ENCODE data around the gene LYRM9. TPM values are rescaled to one million over a fixed set of nuclear protein-coding genes. Genes with fewer than 3 reads are reported as not detected.

The LYRM9 gene
- total and polyA plus RNA-seq, 2 donors (not counting 1 experiment from before 2014, with no cell fraction given), result 9.7 to 13.7 TPM

DNA sequence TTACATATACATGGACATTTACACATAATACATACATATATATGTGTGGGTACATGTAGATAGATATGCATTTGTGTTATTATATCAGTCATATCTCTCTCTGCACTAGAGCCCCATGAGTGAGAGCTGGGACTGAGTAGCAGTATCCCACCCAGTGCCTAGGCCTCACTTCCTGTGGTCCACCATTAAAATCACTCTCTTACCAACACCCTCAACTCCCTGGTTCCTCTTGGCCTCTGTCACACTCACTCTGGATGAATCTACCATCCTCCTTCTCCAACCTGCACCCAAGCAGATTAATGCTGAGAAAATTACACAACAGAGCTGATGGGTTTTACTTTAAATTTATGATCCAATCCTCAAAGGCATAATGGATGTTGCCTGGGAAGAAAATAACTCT, 4.9 kb upstream of the LYRM9 start:
- Histone ChIP-seq H3K9ac (ENCODE audit: insufficient read depth, low read length) (no peak overlapping the region), H3K27ac (ENCODE audit: insufficient read depth, low read length) (no peak overlapping the region), H3K27me3 (ENCODE audit: control insufficient read depth, insufficient read depth, low read length) (peaks cover 9% of the 10 kb centered on the region), H3K4me2 (ENCODE audit: extremely low read depth, insufficient read depth, low read length) (no peak overlapping the region), H3K4me3 (replicated peaks in 1 of 4; ENCODE audit: control extremely low read depth in 1 of 4, insufficient read depth in 1 of 4, low read depth in 3 of 4, low read length in 4 of 4) (no peak overlapping the region), H4K20me1 (ENCODE audit: control insufficient read depth, extremely low read depth, insufficient read depth, low read length) (no peaks in the 10 kb centered on the region), H2AFZ (ENCODE audit: low read length) (no peak overlapping the region), H3K36me3 (ENCODE audit: control insufficient read depth, insufficient read depth, low read length) (no peaks in the 10 kb centered on the region), H3K9me3 (ENCODE audit: control insufficient read depth, insufficient read depth, low read depth, low read length) (no peaks in the 10 kb centered on the region), H3K79me2 (ENCODE audit: control insufficient read depth, insufficient read depth, low read length) (no peaks in the 10 kb centered on the region), H3K4me1 (ENCODE audit: control insufficient read depth, extremely low read depth, insufficient read depth, low read length) (peaks cover 5% of the 10 kb centered on the region)
- DNase-seq (ENCODE audit: low read depth in 2 of 2), result no peak
- TF ChIP-seq CTCF (conservative IDR thresholded peaks at IDR 0.05 in 1 of 2, IDR thresholded peaks at IDR 0.05 in 1 of 2; ENCODE audit: low read depth in 1 of 2, low read length in 2 of 2), result no peak
- no peak for TF ChIP-seq EZH2 (IDR thresholded peaks at IDR 0.05; ENCODE audit: low read length, missing control alignments)

GRCh38 chr17:27896701-27897100, 3.5 kb upstream of the LYRM9 start:
- Histone ChIP-seq H3K27ac (ENCODE audit: insufficient read depth, low read length) (no peak overlapping the region), H3K79me2 (ENCODE audit: control insufficient read depth, insufficient read depth, low read length) (no peaks in the 10 kb centered on the region), H3K4me1 (ENCODE audit: control insufficient read depth, extremely low read depth, insufficient read depth, low read length) (peaks cover 5% of the 10 kb centered on the region), H3K27me3 (ENCODE audit: control insufficient read depth, insufficient read depth, low read length) (peaks cover 9% of the 10 kb centered on the region), H2AFZ (ENCODE audit: low read length) (no peak overlapping the region), H4K20me1 (ENCODE audit: control insufficient read depth, extremely low read depth, insufficient read depth, low read length) (no peaks in the 10 kb centered on the region), H3K9ac (ENCODE audit: insufficient read depth, low read length) (no peak overlapping the region), H3K4me3 (replicated peaks in 1 of 4; ENCODE audit: control extremely low read depth in 1 of 4, insufficient read depth in 1 of 4, low read depth in 3 of 4, low read length in 4 of 4) (no peak overlapping the region), H3K4me2 (ENCODE audit: extremely low read depth, insufficient read depth, low read length) (no peak overlapping the region), H3K9me3 (ENCODE audit: control insufficient read depth, insufficient read depth, low read depth, low read length) (no peaks in the 10 kb centered on the region), H3K36me3 (ENCODE audit: control insufficient read depth, insufficient read depth, low read length) (no peaks in the 10 kb centered on the region)
- no peak for TF ChIP-seq EZH2 (IDR thresholded peaks at IDR 0.05; ENCODE audit: low read length, missing control alignments)
- no peak for TF ChIP-seq CTCF (conservative IDR thresholded peaks at IDR 0.05 in 1 of 2, IDR thresholded peaks at IDR 0.05 in 1 of 2; ENCODE audit: low read depth in 1 of 2, low read length in 2 of 2)
- no peak for DNase-seq (ENCODE audit: low read depth in 2 of 2)

DNA sequence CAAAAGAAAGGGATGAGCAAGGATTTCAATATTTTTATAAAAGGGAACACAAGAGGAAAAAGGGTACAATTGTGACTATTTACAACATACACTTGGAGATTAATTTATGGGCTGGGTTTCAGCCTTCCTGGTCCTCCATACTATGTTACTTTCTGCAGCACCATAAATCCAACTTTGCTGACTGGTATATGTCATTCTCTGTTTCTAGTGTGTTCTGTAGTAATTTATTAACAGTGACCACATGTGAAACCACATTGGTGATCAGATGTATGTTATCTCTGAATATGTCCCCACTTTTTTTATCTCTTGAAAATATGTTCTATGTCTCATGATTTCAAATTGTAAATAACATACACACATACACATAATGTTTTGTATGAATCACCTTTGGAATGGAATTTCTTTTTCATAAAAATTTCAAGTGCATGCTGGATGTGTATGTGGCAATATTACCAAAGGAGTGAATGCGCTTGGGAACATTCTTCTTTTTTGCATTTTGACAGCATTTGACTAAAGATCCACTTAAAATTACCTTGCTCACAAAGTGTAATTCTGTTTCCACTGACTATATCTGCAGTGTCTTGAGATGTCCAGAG, 2.9 kb upstream of the LYRM9 start:
- Histone ChIP-seq H3K27me3 (ENCODE audit: control insufficient read depth, insufficient read depth, low read length) (peaks cover 9% of the 10 kb centered on the region), H3K4me3 (replicated peaks in 1 of 4; ENCODE audit: control extremely low read depth in 1 of 4, insufficient read depth in 1 of 4, low read depth in 3 of 4, low read length in 4 of 4) (no peak overlapping the region), H3K9me3 (ENCODE audit: control insufficient read depth, insufficient read depth, low read depth, low read length) (no peaks in the 10 kb centered on the region), H3K79me2 (ENCODE audit: control insufficient read depth, insufficient read depth, low read length) (no peaks in the 10 kb centered on the region), H3K36me3 (ENCODE audit: control insufficient read depth, insufficient read depth, low read length) (no peaks in the 10 kb centered on the region), H2AFZ (ENCODE audit: low read length) (no peak overlapping the region), H4K20me1 (ENCODE audit: control insufficient read depth, extremely low read depth, insufficient read depth, low read length) (no peaks in the 10 kb centered on the region), H3K4me1 (ENCODE audit: control insufficient read depth, extremely low read depth, insufficient read depth, low read length) (peaks cover 5% of the 10 kb centered on the region), H3K4me2 (ENCODE audit: extremely low read depth, insufficient read depth, low read length) (no peak overlapping the region), H3K27ac (ENCODE audit: insufficient read depth, low read length) (no peak overlapping the region), H3K9ac (ENCODE audit: insufficient read depth, low read length) (no peak overlapping the region)
- no peak for DNase-seq (ENCODE audit: low read depth in 2 of 2)
- TF ChIP-seq EZH2 (IDR thresholded peaks at IDR 0.05; ENCODE audit: low read length, missing control alignments), result no peak
- no peak for TF ChIP-seq CTCF (conservative IDR thresholded peaks at IDR 0.05 in 1 of 2, IDR thresholded peaks at IDR 0.05 in 1 of 2; ENCODE audit: low read depth in 1 of 2, low read length in 2 of 2)
